GM08714 (cell line): ENCODE data around the gene SNRNP25.

Experiments
- H3K4me3 ChIP-seq: fragments of 200-500 bp; sonication (Bioruptor generic); 2 replicates; pipeline ENCODE4 v1.5.1; 2014; ENCODE audit warnings: mild to moderate bottlenecking, low read length, inconsistent platforms
- ZNF274 ChIP-seq: IDR thresholded peaks from 2 replicates; pipeline ENCODE4 v1.6.1; 2012; ENCODE audit warnings: mild to moderate bottlenecking, low read depth, low read length

The SNRNP25 gene

DNA sequence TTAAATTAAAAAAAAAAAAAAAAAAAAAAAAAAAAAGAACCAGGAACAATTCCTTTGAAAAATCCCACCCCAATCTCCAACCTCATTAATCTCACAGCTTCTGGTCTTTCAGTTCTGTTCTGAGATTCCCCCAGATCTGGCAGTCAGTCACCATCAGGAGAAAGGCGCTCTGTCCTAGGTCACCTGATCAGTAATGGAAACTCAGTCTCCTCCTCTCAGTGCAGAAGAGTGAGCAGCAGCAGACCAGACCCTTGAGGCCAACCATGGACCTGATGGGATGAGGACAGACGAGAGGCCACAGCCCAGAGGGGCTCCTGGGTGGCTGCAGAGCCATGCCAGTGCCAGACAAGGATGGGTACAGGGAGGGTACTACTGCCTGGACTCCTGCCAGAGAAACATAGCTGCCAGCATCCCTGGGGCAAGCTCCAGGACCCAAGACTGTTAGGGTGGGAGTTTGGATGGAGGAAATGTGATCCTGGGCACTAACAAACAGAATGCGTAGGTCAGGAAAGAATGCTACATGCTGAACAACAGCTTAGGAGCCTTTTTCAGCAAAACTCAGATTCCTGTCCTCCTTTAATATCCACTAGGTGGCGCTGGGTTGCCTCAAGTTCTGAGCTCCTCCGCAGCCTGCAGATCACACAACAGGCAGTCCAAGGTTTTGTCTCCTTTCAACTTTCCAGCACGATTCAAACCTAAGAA lies 53.1 kb downstream of the SNRNP25 start:
- no peak for TF ChIP-seq ZNF274
- H3K4me3 ChIP-seq: no peak overlapping the region
